ENCODE measurements around the gene CEMIP.

- TF ChIP-seq CTCF (conservative IDR thresholded peaks at IDR 0.05): no peak
- no peak for TF ChIP-seq EZH2 (IDR thresholded peaks at IDR 0.05; ENCODE audit: low read depth)
Measured at GRCh38 chr15:80913541-80913940, 134.4 kb downstream of the CEMIP start.
